HG03280 (cell line): Measurements from ENCODE around the gene SLC26A1.
A peak's percentile ranks its signal among the peaks of the same experiment; 100 is the strongest.
"Not testable (repeated sequence)": the region's sequence is repeated elsewhere in the genome, so short reads cannot be mapped to it uniquely, and the experiment has no call there.

ENCODE experiments used
- ATAC-seq: cut with Tn5 transposase; IDR thresholded peaks from one replicate; pipeline ENCODE4 v1.9.1; 2021; ENCODE audit warnings: mild to moderate bottlenecking, moderate library complexity; ENCODE audit not compliant: unreplicated experiment

SLC26A1 gene

GRCh38 chr4:999882-1000425 is 6.8 kb upstream of the SLC26A1 start:
- no peak for ATAC-seq

DNA sequence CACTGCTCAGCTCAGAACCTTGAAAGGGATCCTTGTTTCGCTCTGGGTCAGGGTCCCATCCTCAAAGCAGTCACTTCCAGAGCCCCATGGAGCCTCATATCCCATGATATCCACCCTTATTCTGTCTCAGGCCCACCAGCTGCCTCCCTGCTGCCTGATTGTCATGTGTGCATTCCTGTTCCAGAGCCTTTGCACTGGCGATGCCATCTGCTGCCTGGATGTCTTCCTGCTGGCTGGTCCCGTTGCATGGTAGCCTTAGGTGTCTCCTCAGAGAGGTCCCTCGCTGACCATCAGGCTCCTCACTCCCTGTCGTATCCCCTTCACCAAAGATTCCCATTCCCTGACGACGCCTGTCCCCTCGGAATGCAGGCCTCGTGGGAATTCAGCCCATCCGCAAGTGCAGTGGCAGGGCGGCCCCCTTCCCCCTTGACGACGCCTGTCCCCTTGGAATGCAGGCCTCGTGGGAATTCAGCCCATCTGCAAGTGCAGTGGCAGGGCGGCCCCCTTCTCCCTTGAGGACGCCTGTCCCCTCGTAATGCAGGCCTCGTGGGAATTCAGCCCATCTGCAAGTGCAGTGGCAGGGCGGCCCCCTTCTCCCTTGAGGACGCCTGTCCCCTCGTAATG is 6.1 kb upstream of the SLC26A1 start:
- not testable (repeated sequence) for ATAC-seq

GRCh38 chr4:998096-998691 is 5.0 kb upstream of the SLC26A1 start:
- ATAC-seq = no peak

GRCh38 chr4:997375-998071 is 4.3 kb upstream of the SLC26A1 start:
- ATAC-seq = no peak

- ATAC-seq = no peak
Observed at GRCh38 chr4:996997-997374, 3.8 kb upstream of the SLC26A1 start.

DNA sequence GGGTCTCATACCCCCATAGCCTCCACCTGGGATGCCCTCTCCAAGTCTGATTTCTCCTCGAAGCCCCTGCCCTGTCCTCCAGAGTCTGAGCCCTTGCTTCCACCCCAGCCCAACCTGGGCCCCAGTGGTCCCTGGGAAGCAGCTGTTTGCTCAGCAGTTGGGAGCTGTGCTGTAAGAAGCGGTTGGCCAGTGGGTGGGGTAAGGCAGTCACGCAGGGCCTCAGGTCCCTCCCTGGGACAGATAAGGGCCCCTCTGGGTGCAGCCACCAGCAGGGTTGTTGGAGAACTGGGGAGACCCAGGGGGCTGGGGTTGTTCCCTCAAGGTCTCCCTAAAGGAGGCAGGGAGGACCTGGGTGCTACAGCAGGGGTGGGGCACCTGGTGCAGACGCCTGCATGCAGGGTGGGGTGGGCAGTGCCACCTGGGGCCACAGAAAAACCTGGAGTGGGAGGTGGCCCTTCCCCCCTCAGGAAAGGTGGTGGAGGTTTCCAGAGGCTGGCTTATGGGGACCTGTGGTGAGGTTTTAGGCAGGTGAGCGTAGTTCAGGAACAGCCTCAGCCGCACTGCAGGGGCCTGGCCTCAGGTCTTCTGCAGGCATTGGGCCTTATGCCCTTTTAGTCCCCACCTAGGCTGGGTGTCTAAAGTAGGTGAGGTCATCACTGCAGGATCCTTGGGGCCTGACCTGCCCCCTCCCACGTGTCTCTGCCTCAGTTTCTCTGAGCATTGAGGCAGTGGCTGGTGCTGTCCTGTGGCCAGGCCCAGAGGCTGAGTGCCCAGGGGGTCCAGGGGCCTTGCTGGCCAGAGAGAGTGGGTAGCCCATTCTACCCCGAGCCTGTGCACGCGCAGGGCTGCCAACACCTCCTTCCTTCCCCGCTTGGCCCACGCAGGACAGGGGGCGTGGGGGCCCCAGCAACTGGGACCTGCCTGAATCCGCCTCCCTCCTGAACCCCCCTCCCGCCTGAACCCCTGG is 3.1 kb upstream of the SLC26A1 start:
- ATAC-seq = no peak

DNA sequence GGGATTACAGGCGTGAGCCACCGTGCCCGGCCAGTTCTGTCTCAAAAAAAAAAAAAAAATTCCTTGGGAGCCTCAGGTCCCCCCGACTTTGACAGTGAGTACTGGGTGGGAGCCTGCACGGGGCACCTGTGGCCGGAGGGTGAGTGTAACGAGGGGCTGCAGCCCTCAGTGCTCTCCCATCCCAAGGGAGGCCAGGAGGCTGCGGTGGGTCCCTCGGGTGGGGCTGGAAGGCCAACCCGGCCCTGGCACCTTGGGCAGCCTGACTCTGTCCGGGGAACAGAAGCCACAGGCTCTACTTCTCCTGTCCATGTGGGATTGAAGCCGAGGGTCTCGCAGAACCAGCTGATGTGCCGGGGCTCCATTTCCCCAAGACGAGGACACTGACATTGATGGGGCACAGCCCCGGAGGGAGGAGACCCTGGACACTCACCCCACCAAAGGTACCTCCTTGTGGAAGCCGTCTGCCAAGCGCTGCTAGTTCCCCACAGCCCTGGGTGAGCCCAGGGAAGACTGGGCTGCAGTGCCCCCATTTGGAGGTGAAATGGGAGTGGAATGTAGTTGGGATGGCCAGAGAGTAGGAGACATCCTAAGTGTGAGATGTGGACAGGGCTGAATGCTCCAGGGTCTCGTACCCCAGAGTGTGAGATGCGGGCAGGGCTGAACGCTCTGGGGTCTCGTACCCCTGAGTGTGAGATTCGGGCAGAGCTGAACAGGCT is 2.3 kb upstream of the SLC26A1 start:
- ATAC-seq = no peak

GRCh38 chr4:992297-993110 is 700 bp downstream of the SLC26A1 start:
- no peak for ATAC-seq

DNA sequence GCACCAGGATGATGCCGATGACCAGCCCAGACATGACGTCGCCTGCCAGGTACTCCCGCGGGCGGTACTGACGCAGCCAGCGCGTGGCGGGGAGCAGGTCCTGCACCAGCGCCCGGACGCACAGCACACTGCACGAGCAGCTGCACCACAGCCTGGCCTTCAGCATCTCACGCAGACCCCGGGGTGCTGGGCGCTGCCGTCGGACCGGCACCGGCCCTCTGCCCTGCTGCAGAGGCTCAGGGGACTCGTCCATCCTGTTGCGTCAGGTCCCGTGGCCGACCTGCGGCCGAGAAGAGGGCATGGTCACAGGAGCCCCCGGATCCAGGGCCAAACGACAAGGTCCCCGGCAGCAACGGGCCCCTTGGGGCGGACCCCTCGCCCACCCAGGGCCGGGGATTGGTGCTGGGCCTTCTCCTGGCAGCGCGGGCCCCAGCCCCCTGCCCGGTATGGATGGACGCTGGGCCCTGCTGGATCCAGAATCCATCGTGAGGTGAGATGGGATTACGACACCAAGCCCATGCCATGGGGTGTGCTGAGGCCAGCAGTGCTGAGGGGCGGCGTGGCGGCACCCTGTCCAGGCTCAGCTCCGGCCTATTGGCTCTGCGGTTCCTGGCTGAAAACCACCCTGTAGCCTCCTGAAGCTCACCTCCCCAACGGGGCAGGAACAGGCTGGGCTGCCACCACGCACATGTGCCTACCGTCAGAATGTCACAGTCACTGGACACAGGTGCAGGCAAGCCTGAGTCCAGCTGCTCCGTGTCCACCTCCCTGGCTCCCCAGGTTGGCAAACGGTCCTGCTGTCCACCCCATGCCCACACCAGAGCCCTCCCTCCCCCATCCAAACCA is 1.5 kb downstream of the SLC26A1 start:
- no peak for ATAC-seq

DNA sequence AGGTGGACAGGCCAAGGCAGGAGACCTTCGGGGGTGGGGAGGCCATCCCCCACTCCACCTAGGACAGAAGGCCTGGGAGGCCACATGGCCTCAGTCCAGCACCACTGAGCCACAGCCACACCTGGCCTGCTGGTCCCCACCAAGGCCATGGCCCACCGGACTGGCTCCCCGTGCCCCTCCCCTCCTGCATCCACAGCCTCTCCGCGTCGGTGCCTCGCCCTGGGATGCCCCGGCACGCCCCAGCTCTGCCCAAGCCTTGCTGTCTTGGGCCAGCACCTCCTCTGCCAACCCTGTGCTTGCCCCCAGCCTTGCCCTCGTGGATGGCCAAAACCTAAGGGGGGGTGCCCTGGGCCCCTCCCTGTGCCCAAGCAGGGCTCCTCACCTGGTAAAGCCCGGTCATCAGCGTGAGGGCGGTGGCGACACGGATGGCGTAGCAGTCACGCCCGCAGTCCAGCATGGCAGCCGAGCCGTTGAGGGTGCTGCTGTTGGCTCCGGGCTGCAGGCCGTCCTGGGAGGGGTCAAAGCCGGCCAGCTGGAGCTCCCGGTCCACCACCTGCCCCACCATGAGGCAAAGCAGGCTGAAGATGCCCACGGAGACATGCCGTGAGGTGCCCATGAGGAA is 2.3 kb downstream of the SLC26A1 start:
- ATAC-seq = no peak

DNA sequence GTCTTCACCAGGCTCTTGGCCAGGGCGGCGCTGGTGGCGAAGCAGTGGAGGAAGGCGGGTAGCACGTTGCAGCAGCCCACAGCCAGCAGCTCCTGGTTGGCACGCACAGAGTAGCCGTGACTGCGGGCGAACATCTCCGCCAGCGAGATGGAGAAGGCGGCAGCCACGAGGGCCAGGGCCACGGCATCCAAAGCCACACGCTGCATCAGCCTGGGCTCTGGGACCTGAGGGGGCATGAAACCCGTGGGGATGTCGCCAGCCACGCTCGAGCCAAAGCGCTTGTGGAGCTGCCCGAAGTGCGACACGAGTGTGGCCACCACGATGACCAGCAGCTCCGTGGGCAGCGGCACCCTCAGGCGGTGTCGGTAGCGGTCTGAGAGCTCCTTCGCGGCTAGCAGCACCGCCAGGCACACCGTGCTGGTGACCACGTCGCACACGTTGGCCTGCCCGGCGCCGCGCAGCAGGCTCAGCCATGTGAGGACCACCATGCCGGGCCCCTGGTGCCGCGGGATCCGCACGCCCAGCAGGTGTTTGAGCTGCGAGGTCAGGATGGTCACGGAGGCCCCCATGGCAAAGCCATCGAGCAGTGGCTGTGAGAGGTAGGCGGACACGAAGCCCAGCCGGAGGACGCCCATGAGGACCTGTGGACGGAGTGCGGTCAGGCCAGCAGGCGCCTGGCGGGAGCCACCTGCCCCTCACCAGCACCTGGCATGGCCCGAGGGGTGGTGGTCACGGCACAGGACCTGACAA is 3.3 kb downstream of the SLC26A1 start:
- ATAC-seq = no peak

DNA sequence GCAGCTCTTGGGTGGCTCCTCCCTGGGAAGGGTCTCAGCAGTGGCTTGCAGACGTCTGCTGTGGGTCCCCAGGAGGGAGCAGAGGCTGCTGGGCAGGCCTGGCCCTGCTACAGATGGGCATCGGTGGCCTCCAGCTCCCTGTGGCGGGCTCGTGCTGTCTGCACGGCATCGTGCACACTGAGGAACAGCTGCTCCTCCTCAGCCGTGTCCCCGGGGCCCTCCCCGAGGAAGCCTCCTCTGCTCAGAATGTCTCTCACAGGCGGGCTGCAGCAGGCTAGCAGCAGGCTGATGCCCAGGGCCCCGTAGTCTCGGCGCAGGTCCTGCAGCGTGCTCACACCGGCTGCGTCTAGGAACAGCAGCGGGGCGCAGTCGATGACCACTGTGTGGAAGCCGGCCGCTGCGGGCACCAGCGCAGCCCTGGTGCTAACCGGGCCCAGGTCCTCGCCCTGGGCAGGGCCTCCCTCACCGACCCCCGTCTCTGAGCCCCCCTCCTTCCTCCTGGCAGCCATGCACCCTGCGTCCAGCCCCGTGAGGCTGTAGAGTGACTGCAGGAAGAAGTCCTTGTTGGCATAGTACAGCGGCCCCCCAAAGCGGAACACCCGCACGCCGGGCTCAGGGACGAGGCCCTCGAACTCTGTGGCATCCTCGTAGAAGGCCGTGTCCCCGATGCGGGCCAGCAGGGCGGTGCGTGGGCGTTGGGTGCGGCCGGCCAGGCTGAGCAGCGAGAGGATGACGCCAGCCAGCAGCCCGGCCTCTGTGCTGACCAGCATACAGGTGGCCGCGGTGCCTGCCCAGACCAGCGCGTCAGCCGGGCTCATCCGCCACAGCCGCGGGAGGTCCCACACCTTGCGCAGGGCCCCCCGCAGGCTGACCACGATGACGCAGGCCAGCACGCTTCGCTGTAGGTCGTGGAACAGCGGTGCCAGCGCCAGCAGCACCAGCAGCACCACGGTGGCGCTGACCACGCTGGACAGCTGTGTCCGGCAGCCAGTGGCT is 4.2 kb downstream of the SLC26A1 start:
- no peak for ATAC-seq

DNA sequence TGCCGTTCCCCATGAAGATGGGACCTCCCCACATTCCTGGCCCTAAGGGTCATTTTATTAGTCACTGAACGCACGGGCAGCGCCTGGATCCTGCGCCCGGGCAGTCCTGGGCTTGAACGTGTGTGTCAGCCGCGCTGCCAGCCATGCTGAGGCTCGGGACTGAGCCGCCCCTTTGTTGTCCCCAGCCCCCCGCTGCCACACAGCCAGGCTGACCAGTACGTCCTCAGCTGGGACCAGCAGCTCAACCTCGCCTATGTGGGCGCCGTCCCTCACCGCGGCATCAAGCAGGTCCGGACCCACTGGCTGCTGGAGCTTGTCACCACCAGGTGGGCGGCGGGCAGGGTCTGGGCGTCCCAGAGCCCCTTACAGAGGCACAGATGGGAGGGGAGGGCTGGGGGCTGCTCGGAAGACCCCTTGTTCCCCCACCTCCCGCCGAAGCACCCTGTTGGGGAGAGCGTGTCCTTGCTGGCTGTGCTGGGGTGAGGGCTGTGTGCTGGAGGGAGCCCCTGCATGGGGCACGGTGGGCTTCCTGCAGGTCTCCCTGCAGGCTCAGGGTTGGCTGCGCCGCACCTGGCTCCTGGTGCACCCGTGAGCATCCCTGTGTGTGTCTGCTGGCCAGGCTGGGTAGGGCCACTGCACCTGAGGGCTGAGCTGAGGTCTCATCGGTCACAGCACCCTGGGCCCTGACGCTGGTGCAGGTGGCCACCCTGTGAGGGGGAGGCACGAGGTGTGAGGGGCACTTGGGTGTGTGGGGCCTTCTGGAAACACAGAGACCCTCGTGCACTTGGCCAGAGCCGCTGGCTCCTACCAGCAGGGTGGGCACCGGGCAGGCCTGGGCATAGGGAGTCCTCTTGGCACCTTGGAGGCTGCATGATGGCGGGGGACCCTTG is 5.3 kb downstream of the SLC26A1 start:
- no peak for ATAC-seq

- peak; percentile 73 for ATAC-seq
Observed at GRCh38 chr4:986879-987623, 6.2 kb downstream of the SLC26A1 start, which contains the start of gene IDUA. TSS of gene IDUA (plus strand) at chr4:987044. CDS start at chr4:987085, 41 bp downstream.
